A549 (cell line): ENCODE measurements around the gene LPO. TPM values are rescaled to one million over a fixed set of nuclear protein-coding genes. Genes with fewer than 3 reads are reported as not detected.
A peak's percentile ranks its signal among the peaks of the same experiment; 100 is the strongest.

ENCODE experiments used
- ATAC-seq, 2 experiments: fragments of 200-7000 bp in 1 of 2; fragments of >200 bp in 1 of 2; cut with Nextera tagmentation in 1 of 2; cut with Tn5 transposase in 1 of 2; 3 replicates each; pipeline versions ENCODE4 v1.8.0 to v1.9.1; 2018 to 2020; ENCODE audit warnings: mild to moderate bottlenecking in 1 of 2, moderate library complexity in 1 of 2
- CTCF ChIA-PET: fragments of 300-600 bp; sonication (Branson Sonifier 250); formaldehyde crosslinking; extraction: SDS; loops from one replicate; lab custom pipeline; 2021; ENCODE audit warnings: antibody characterized with exemption, inconsistent platforms; lab: Yijun Ruan, JAX
- POLR2A ChIA-PET: fragments of 350-600 bp; formaldehyde crosslinking; extraction: SDS; loops from one replicate; lab custom pipeline; 2021; ENCODE audit warnings: antibody characterized with exemption, inconsistent platforms; lab: Yijun Ruan, JAX
- DNase-seq, 2 experiments: peaks; one replicate each; pipeline versions ENCODE4 v3.0.0 to v3.0.0-alpha.2; 2011 to 2016; ENCODE audit warnings: low read depth in 1 of 2, low spot score in 1 of 2
- FAIRE-seq: peaks from 2 replicates; lab custom pipeline; 2011; peaks lifted over from hg19 to GRCh38; lab: Jason Lieb, UNC
- H3K27ac ChIP-seq, 2 experiments: fragments of >200 bp; sonication (Bioruptor Twin); formaldehyde crosslinking; 3 replicates each; pipeline ENCODE4 v1.5.1; 2016 to 2017
- H3K4me1 ChIP-seq: fragments of >200 bp; sonication (Bioruptor Twin); formaldehyde crosslinking; 3 replicates; pipeline ENCODE4 v1.6.1; 2016
- H3K4me2 ChIP-seq: fragments of >200 bp; sonication (Bioruptor Twin); formaldehyde crosslinking; 3 replicates; pipeline ENCODE4 v1.6.1; 2016
- H3K4me3 ChIP-seq: fragments of >200 bp; sonication (Bioruptor Twin); formaldehyde crosslinking; 3 replicates; pipeline ENCODE4 v1.5.1; 2016
- H3K9me3 ChIP-seq: fragments of >200 bp; sonication (Bioruptor Twin); formaldehyde crosslinking; 3 replicates; pipeline ENCODE4 v1.6.1; 2016
- BHLHE40 ChIP-seq: IDR thresholded peaks from 2 replicates; pipeline ENCODE4 v1.6.1; 2012; ENCODE audit warnings: low read depth, low read length, inconsistent platforms
- CBX2 ChIP-seq: fragments of 200-600 bp; sonication (generic); IDR thresholded peaks from 2 replicates; pipeline ENCODE4 v1.6.1; 2016; ENCODE audit warnings: low read depth, mild to moderate bottlenecking, borderline replicate concordance
- CHD4 ChIP-seq: fragments of 200-600 bp; sonication (generic); IDR thresholded peaks from 2 replicates; pipeline ENCODE4 v1.6.1; 2016; ENCODE audit warnings: antibody characterized with exemption, mild to moderate bottlenecking, borderline replicate concordance
- EHMT2 ChIP-seq: fragments of 200-600 bp; sonication (generic); IDR thresholded peaks from 2 replicates; pipeline ENCODE4 v1.6.1; 2016; ENCODE audit warnings: antibody characterized with exemption, low read depth, mild to moderate bottlenecking, moderate library complexity
- GATA3 ChIP-seq: IDR thresholded peaks from 2 replicates; pipeline ENCODE4 v1.6.1; 2012; ENCODE audit warnings: borderline replicate concordance
- HDAC2 ChIP-seq: fragments of 200-600 bp; sonication (generic); IDR thresholded peaks from 2 replicates; pipeline ENCODE4 v1.6.1; 2016
- HES2 ChIP-seq: fragments of >200 bp; sonication (Bioruptor Twin); formaldehyde crosslinking; IDR thresholded peaks from 2 replicates; pipeline ENCODE4 v1.6.1; 2016
- HOXB5 ChIP-seq: fragments of 250-450 bp; sonication (Bioruptor Pico); IDR thresholded peaks from 2 replicates; pipeline ENCODE4 v1.5.0; 2020; ENCODE audit warnings: mild to moderate bottlenecking, moderate library complexity
- KDM1A ChIP-seq: fragments of 200-600 bp; sonication (generic); IDR thresholded peaks from 2 replicates; pipeline ENCODE4 v1.6.1; 2016; ENCODE audit warnings: low read depth, mild to moderate bottlenecking
- MAZ ChIP-seq: fragments of 150-350 bp; IDR thresholded peaks from 2 replicates; pipeline ENCODE4 v1.6.1; 2014; ENCODE audit warnings: antibody characterized with exemption, low read depth, low read length, borderline replicate concordance
- NFE2L2 ChIP-seq: fragments of 150-350 bp; conservative IDR thresholded peaks from 2 replicates; pipeline ENCODE4 v1.6.1; 2014; ENCODE audit warnings: low read length
- PBX3 ChIP-seq: IDR thresholded peaks from 2 replicates; pipeline ENCODE4 v1.6.1; 2012
- PHF8 ChIP-seq: fragments of 200-600 bp; sonication (generic); IDR thresholded peaks from 2 replicates; pipeline ENCODE4 v1.6.1; 2016; ENCODE audit warnings: low read depth, mild to moderate bottlenecking, antibody characterized with exemption, moderate library complexity, borderline replicate concordance
- POLR2A ChIP-seq: IDR thresholded peaks from 2 replicates; pipeline ENCODE4 v1.6.1; 2012; ENCODE audit warnings: mild to moderate bottlenecking, low read length
- POLR2AphosphoS2 ChIP-seq: conservative IDR thresholded peaks from 2 replicates; pipeline ENCODE4 v1.6.1; 2012; ENCODE audit warnings: low read length, improper control_type of control experiment, inconsistent platforms
- RCOR1 ChIP-seq: fragments of 150-350 bp; IDR thresholded peaks from 2 replicates; pipeline ENCODE4 v1.6.1; 2014; ENCODE audit warnings: antibody characterized with exemption, low read length, low read depth
- SREBF2 ChIP-seq: fragments of 450-650 bp; IDR thresholded peaks from 2 replicates; pipeline ENCODE4 v1.6.1; 2014; ENCODE audit warnings: mild to moderate bottlenecking, moderate library complexity
- ZC3H11A ChIP-seq: fragments of 450-650 bp; IDR thresholded peaks from 2 replicates; pipeline ENCODE4 v1.6.1; 2014; ENCODE audit warnings: antibody characterized with exemption, mild to moderate bottlenecking
- ZFP36 ChIP-seq: fragments of 450-650 bp; IDR thresholded peaks from 2 replicates; pipeline ENCODE4 v1.6.1; 2014; ENCODE audit warnings: borderline replicate concordance; ENCODE audit not compliant: partially characterized antibody
- WGBS: methylation state at CpG from one replicate; pipeline ENCODE4 v1.1.6; 2017; ENCODE audit errors: missing lambda C conversion rate; 5-methylcytosine and 5-hydroxymethylcytosine counted together
- polyA plus RNA-seq, 4 experiments: library from polyadenylated mRNA; depleted of rRNA in 3 of 4; stranded (reverse); fragments of >200 nt; fragmentation: RNase III in 1 of 4; extraction: RNeasy Plus Mini Kit Qiagen cat#74134 plus additional on column Dnase treatment in 1 of 4; gene quantifications; 2 replicates in 3 of 4; 3 replicates in 1 of 4; pipeline ENCODE4 v1.2.3, GENCODE V29; 2011 to 2017
- TF ChIP-seq, protein P1 (sequence below): fragments of 250-450 bp; sonication (Bioruptor Pico); IDR thresholded peaks from 2 replicates; pipeline ENCODE4 v1.5.0; 2020; ENCODE audit warnings: low read depth, mild to moderate bottlenecking, moderate library complexity
- TF ChIP-seq, protein P2 (sequence below): fragments of >200 bp; sonication (Bioruptor Twin); formaldehyde crosslinking; IDR thresholded peaks from 3 replicates; pipeline ENCODE4 v1.6.1; 2016
- TF ChIP-seq, protein P3 (sequence below): fragments of 450-650 bp; IDR thresholded peaks from 2 replicates; pipeline ENCODE4 v1.6.1; 2014; ENCODE audit warnings: antibody characterized with exemption

The LPO gene
- polyA plus RNA-seq, 2 of the 4 experiments (the other 2 are of a cell fraction) = not detected

GRCh38 chr17:58231641-58232040, 6.7 kb upstream of the LPO start:
- CTCF ChIA-PET = interaction anchor here (1.0 to 7.4 kb wide), 6 partner anchors 11 to 86 kb away, joined by 3 to 69 read pairs (median 9); no protein-coding TSS in a partner anchor
- H3K27ac ChIP-seq = no peak overlapping the region
- no peak for ATAC-seq
- 49% methylated on average over 2 of the region's 2 CpGs for WGBS
- H3K4me1 ChIP-seq = no peaks in the 10 kb centered on the region
- no peak for FAIRE-seq
- POLR2A ChIA-PET = no interaction called here
- H3K4me3 ChIP-seq = no peak overlapping the region
- no peak overlapping the region for H3K4me2 ChIP-seq
- no peaks in the 10 kb centered on the region for H3K9me3 ChIP-seq
- no peak for TF ChIP-seq GATA3
- TF ChIP-seq HDAC2 = no peak
- DNase-seq = no peak

DNA sequence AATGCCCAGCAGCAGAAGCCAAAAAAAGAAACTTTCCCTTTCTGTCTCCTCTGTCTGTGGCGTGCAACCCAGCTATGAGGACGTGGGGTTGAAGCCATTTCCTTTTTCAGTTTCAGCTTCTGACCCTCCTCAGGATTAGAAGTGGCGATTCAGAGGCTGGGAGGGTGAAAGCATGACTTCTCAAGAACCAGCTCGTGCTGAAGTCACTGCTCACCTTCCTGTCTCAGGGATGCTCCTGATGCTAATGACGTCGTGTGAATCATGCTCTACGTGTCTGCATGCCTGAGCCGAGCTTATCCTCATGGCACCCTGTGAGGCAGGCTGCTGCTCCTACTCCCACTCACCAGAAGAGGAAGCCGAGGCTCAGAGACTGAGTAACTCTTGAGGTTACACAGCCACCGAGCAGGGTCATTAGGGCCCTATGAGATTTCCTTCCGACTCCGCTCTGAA, 5.7 kb upstream of the LPO start:
- Histone ChIP-seq H3K4me1 (no peaks in the 10 kb centered on the region), H3K27ac (no peak overlapping the region), H3K4me3 (no peak overlapping the region), H3K9me3 (no peaks in the 10 kb centered on the region), H3K4me2 (no peak overlapping the region)
- ATAC-seq (peak; percentile 65 to 66), FAIRE-seq (no peak), DNase-seq (peak in 1 of 2 experiments; percentile 44)
- ChIA-PET CTCF (interaction anchor here (1.6 to 2.6 kb wide), 3 partner anchors 17 to 85 kb away, joined by 8 to 12 read pairs (median 10); no protein-coding TSS in a partner anchor), POLR2A (no interaction called here)
- TF ChIP-seq, protein P1, sequence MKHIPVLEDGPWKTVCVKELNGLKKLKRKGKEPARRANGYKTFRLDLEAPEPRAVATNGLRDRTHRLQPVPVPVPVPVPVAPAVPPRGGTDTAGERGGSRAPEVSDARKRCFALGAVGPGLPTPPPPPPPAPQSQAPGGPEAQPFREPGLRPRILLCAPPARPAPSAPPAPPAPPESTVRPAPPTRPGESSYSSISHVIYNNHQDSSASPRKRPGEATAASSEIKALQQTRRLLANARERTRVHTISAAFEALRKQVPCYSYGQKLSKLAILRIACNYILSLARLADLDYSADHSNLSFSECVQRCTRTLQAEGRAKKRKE (CRISPR knock-in tag) = no peak
- no peak for TF ChIP-seq ZFP36
- no peak for TF ChIP-seq HOXB5 (CRISPR knock-in tag)
- no peak for TF ChIP-seq PHF8
- no peak for TF ChIP-seq NFE2L2
- TF ChIP-seq CHD4 = no peak
- no peak for TF ChIP-seq GATA3
- TF ChIP-seq BHLHE40 = no peak
- TF ChIP-seq, protein P2, sequence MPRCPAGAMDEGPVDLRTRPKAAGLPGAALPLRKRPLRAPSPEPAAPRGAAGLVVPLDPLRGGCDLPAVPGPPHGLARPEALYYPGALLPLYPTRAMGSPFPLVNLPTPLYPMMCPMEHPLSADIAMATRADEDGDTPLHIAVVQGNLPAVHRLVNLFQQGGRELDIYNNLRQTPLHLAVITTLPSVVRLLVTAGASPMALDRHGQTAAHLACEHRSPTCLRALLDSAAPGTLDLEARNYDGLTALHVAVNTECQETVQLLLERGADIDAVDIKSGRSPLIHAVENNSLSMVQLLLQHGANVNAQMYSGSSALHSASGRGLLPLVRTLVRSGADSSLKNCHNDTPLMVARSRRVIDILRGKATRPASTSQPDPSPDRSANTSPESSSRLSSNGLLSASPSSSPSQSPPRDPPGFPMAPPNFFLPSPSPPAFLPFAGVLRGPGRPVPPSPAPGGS = no peak
- 39% methylated on average over 12 of the region's 12 CpGs for WGBS

DNA sequence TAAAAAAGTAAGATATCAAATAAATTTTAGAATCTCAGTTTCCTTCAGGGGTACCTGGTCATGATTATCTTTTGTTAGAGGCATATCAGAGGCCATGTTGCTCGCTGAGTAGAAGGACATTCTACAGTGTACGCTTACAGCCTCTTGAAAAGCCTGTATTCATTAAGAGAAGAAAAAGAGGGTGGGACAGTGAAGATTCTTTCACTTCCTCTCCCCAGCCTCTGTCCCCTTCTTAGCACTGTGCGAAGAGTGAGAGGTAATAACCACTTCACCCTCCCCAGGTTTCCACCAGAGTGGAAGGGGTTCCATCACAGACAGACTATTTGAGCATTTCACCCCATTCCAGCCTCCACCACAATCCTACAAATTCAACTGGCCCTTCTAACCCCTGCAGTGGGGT, 4.8 kb upstream of the LPO start:
- CTCF ChIA-PET = interaction anchor here (1.6 to 1.7 kb wide), 2 partner anchors 16 to 34 kb away, joined by 8 to 12 read pairs; no protein-coding TSS in a partner anchor
- ATAC-seq (no peak), FAIRE-seq (no peak), DNase-seq (no peak)
- TF ChIP-seq GATA3 = no peak
- TF ChIP-seq EHMT2 = no peak
- no peak for TF ChIP-seq ZC3H11A
- 47% methylated on average over 3 of the region's 3 CpGs for WGBS
- no peaks in the 10 kb centered on the region for H3K4me1 ChIP-seq
- no peaks in the 10 kb centered on the region for H3K9me3 ChIP-seq
- no peak overlapping the region for H3K4me3 ChIP-seq
- H3K27ac ChIP-seq = no peak overlapping the region
- no peak overlapping the region for H3K4me2 ChIP-seq
- POLR2A ChIA-PET = no interaction called here

DNA sequence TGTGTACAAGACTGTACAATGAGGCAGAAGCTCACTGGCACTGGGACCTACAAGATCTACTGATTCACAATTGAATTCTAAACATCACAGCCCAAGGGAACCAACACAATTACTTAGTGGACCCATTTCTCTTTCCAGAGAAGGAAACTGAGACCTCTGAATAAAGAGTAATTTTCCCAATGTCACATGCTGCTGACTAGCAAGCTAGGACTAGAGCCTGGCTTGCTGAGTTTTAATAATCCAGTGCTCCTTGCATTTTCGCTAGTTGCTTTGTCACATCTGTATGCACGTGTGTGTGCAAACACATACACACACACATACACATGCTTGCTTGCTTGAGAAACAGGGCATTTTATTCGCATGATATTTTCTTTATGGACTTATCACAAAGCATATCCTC, 3.9 kb upstream of the LPO start:
- ChIA-PET CTCF (interaction anchor here (1.1 to 5.7 kb wide), 2 partner anchors 14 to 57 kb away, joined by 3 to 68 read pairs; no protein-coding TSS in a partner anchor), POLR2A (no interaction called here)
- H3K9me3 ChIP-seq = no peaks in the 10 kb centered on the region
- DNase-seq (no peak), FAIRE-seq (no peak), ATAC-seq (no peak)
- H3K27ac ChIP-seq = no peak overlapping the region
- WGBS = 28% methylated on average over 3 of the region's 3 CpGs
- no peak for TF ChIP-seq HES2
- TF ChIP-seq, protein P3, sequence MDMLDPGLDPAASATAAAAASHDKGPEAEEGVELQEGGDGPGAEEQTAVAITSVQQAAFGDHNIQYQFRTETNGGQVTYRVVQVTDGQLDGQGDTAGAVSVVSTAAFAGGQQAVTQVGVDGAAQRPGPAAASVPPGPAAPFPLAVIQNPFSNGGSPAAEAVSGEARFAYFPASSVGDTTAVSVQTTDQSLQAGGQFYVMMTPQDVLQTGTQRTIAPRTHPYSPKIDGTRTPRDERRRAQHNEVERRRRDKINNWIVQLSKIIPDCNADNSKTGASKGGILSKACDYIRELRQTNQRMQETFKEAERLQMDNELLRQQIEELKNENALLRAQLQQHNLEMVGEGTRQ = no peak
- no peak for TF ChIP-seq POLR2A
- TF ChIP-seq SREBF2 = no peak
- no peak for TF ChIP-seq KDM1A
- no peak for TF ChIP-seq MAZ
- no peak for TF ChIP-seq PBX3
- TF ChIP-seq RCOR1 = no peak
- no peak for TF ChIP-seq POLR2AphosphoS2
- no peak for TF ChIP-seq CBX2
- H3K4me3 ChIP-seq = no peak overlapping the region
- no peaks in the 10 kb centered on the region for H3K4me1 ChIP-seq
- no peak overlapping the region for H3K4me2 ChIP-seq
